GM12878 (cell line): ENCODE measurements around the gene GAP43. TPM values are rescaled to one million over a fixed set of nuclear protein-coding genes. Genes with fewer than 3 reads are reported as not detected.

ENCODE experiments used
- ATAC-seq: fragments of 200-7000 bp; cut with Tn5 transposase; 3 replicates; pipeline ENCODE4 v1.9.1; 2020; ENCODE audit warnings: mild to moderate bottlenecking, moderate library complexity
- BruUV-seq: library from RNA; stranded (reverse); fragments of 400-500 nt; replicated peaks from 2 replicates; lab custom pipeline; 2021; lab: Mats Ljungman, UMichigan
- CTCF ChIA-PET: fragments of 300-600 bp; sonication (Branson Sonifier 250); formaldehyde crosslinking; extraction: SDS; loops from one replicate; lab custom pipeline; 2021; ENCODE audit warnings: inconsistent platforms; lab: Yijun Ruan, JAX
- POLR2A ChIA-PET: fragments of 350-600 bp; formaldehyde crosslinking; extraction: SDS; loops from one replicate; lab custom pipeline; 2021; ENCODE audit warnings: inconsistent platforms; lab: Charles Lee
- RAD21 ChIA-PET: fragments of 300-600 bp; sonication (Branson Sonifier 250); formaldehyde crosslinking; loops from one replicate; lab custom pipeline; 2023; ENCODE audit warnings: antibody characterized with exemption; ENCODE audit not compliant: unreplicated experiment; lab: Charles Lee
- SMC1A ChIA-PET: fragments of 300-600 bp; sonication (Branson Sonifier 250); formaldehyde crosslinking; loops from one replicate; lab custom pipeline; 2023; ENCODE audit not compliant: unreplicated experiment, uncharacterized antibody; lab: Charles Lee
- DNase-seq: peaks from one replicate; pipeline ENCODE4 v3.0.0-alpha.2; 2011; ENCODE audit warnings: low read depth, low spot score
- FAIRE-seq: peaks from 3 replicates; lab custom pipeline; 2011; peaks lifted over from hg19 to GRCh38; lab: Jason Lieb, UNC
- H2AFZ ChIP-seq: 2 replicates; pipeline ENCODE4 v1.6.0; 2011; ENCODE audit warnings: low read depth, low read length, control low read depth; ENCODE audit not compliant: control insufficient read depth
- H3K27ac ChIP-seq: 2 replicates; pipeline ENCODE4 v1.5.1; 2011; ENCODE audit warnings: control low read depth; ENCODE audit not compliant: control insufficient read depth, insufficient read depth
- H3K27me3 ChIP-seq, 2 experiments: replicated peaks in 1 of 2; 2 replicates each; pipeline versions ENCODE4 v1.6.0 to v1.6.1; 2011; ENCODE audit warnings: low read length in 1 of 2; ENCODE audit not compliant: control insufficient read depth in 2 of 2, insufficient read depth in 2 of 2
- H3K36me3 ChIP-seq, 2 experiments: 2 replicates each; pipeline ENCODE4 v1.5.1; 2011; ENCODE audit warnings: low read length in 1 of 2; ENCODE audit not compliant: control insufficient read depth in 2 of 2, insufficient read depth in 2 of 2
- H3K4me1 ChIP-seq: 2 replicates; pipeline ENCODE4 v1.6.1; 2011; ENCODE audit warnings: mild to moderate bottlenecking, low read length, moderate library complexity, mixed read lengths; ENCODE audit not compliant: control insufficient read depth, insufficient read depth
- H3K4me2 ChIP-seq: 2 replicates; pipeline ENCODE4 v1.6.0; 2011; ENCODE audit warnings: control low read depth; ENCODE audit not compliant: control insufficient read depth, insufficient read depth
- H3K4me3 ChIP-seq: fragments of 200-600 bp; sonication (generic); 2 replicates; pipeline ENCODE4 v1.5.1; 2016
- H3K79me2 ChIP-seq: 2 replicates; pipeline ENCODE4 v1.6.0; 2011; ENCODE audit warnings: low read length; ENCODE audit not compliant: control insufficient read depth, insufficient read depth
- H3K9ac ChIP-seq: 2 replicates; pipeline ENCODE4 v1.8.0; 2011; ENCODE audit warnings: low read length, control low read depth, mixed read lengths; ENCODE audit not compliant: control insufficient read depth, insufficient read depth
- H3K9me3 ChIP-seq: replicated peaks from 3 replicates; pipeline ENCODE4 v1.5.1; 2011; ENCODE audit warnings: mild to moderate bottlenecking, low read length; ENCODE audit not compliant: control insufficient read depth, insufficient read depth
- H4K20me1 ChIP-seq: 2 replicates; pipeline ENCODE4 v1.6.0; 2011; ENCODE audit not compliant: control insufficient read depth, insufficient read depth
- BCL11A ChIP-seq: IDR thresholded peaks from 2 replicates; pipeline ENCODE4 v1.6.1; 2011; ENCODE audit warnings: low read depth, low read length
- CEBPZ ChIP-seq: fragments of 150-350 bp; IDR thresholded peaks from 2 replicates; pipeline ENCODE4 v1.6.1; 2016; ENCODE audit warnings: low read depth, low read length
- CHD2 ChIP-seq: IDR thresholded peaks from 2 replicates; pipeline ENCODE4 v1.6.1; 2011; ENCODE audit warnings: low read depth, low read length, improper control_type of control experiment, borderline replicate concordance
- HDAC2 ChIP-seq: fragments of 200-600 bp; sonication (generic); IDR thresholded peaks from 2 replicates; pipeline ENCODE4 v1.6.1; 2017
- NFIC ChIP-seq: IDR thresholded peaks from 2 replicates; pipeline ENCODE4 v1.6.1; 2012; ENCODE audit warnings: low read depth, mild to moderate bottlenecking, inconsistent platforms, low read length, moderate library complexity
- ZNF24 ChIP-seq: fragments of 450-650 bp; IDR thresholded peaks from 2 replicates; pipeline ENCODE4 v1.6.1; 2017; ENCODE audit warnings: antibody characterized with exemption, mild to moderate bottlenecking
- WGBS: methylation state at CpG from one replicate; pipeline ENCODE4 v1.1.6; 2016; ENCODE audit warnings: low lambda C conversion rate; ENCODE audit not compliant: insufficient replicate concordance, insufficient coverage; ENCODE audit errors: missing lambda C conversion rate; 5-methylcytosine and 5-hydroxymethylcytosine counted together
- in situ Hi-C: fragments of 300-500 bp; cut with MboI; formaldehyde crosslinking; loops from 9 replicates; pipeline ENCODE4 v1.14.3; 2018; ENCODE audit warnings: mixed read lengths
- intact Hi-C: fragments of 100-400 bp; cut with micrococcal nuclease; formaldehyde crosslinking; loops from one replicate; pipeline ENCODE4 v1.14.2; 2022; ENCODE audit not compliant: unreplicated experiment
- polyA plus RNA-seq, 11 experiments: library from polyadenylated mRNA; depleted of rRNA in 4 of 11; unstranded in 6 of 11; stranded (reverse) in 5 of 11; fragments of >200 nt; fragmentation: Nextera tagmentation in 4 of 11; fragmentation: Illumina TruSeq in 1 of 11; extraction: Ambion mirVana in 4 of 11; extraction: Trizol in 1 of 11; gene quantifications; 1 replicate in 1 of 11; 2 replicates in 10 of 11; pipeline versions ENCODE4 v1.2.1 to v1.2.3, GENCODE V29; 2011 to 2016; ENCODE audit warnings: inconsistent platforms in 2 of 11, missing spikeins in 2 of 11, low read depth in 1 of 11
- total RNA-seq, 4 experiments: library from RNA; depleted of rRNA in 3 of 4; stranded (reverse); fragments of >200 nt in 3 of 4; fragmentation: Illumina TruSeq in 1 of 4; extraction: Trizol in 1 of 4; gene quantifications; 2 replicates each; pipeline versions ENCODE4 v1.2.1 to v1.2.3, GENCODE V29; 2013 to 2021
- TF ChIP-seq, protein P1 (sequence below): IDR thresholded peaks from 2 replicates; pipeline ENCODE4 v1.6.1; 2012; ENCODE audit warnings: low read depth, low read length, improper control_type of control experiment
- TF ChIP-seq, protein P2 (sequence below): IDR thresholded peaks from 2 replicates; pipeline ENCODE4 v1.6.1; 2012; ENCODE audit warnings: improper control_type of control experiment, low read depth, low read length; ENCODE audit not compliant: insufficient replicate concordance

The GAP43 gene
- total and polyA plus RNA-seq, 10 of the 15 experiments (the other 5 are each of a cell fraction or from before 2014, with no cell fraction given), result 0.06 to 0.16 TPM; not detected in 8

DNA sequence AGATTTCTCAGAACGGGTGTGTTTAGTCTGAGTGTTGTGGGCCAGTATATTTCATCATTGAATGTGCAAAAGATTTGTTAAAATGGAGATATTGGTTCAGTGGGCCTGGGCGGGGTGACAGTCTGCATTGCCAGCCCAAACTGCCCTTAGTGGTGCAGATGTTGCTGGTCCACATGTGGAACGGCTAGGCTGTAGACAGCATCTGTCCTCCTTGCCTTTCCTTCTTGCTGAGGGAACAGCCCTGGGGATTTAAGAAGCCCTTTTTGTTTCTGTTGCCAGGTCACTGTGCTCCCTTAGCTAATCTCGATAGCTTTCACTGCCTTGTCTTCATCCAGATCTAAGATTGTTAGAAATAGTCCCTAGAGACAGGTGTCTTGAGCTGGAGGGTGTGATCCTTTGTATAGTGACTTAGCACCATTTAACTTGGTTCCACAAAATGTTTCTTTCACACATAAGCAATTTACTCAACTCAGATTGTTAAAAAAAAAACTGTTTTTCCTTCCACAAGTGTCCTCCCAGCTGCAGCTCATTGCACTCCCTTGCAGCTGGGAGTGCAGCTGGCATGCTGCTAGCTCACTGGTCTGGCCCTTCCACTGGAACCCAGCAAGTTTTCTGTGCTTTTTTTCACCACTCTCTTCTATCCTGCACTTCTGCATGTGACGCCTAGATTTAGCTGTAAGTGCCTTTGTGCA lies 37.5 kb downstream of the GAP43 start:
- in situ Hi-C loops (no loop called here), intact Hi-C loops (no loop called here)
- WGBS, result 72% methylated on average over 5 of the region's 5 CpGs
- DNase-seq (no peak), FAIRE-seq (no peak), ATAC-seq (no peak)
- CTCF ChIA-PET, result interaction anchor here (1.3 to 1.4 kb wide), 3 partner anchors 33 to 569 kb away, joined by 3 to 6 read pairs (median 3); no protein-coding TSS in a partner anchor
- RAD21 ChIA-PET, result interaction anchor here (1.7 kb wide), 1 partner anchor 123 kb away, joined by 6 read pairs; no protein-coding TSS in a partner anchor
- Histone ChIP-seq H3K9me3 (no peaks in the 10 kb centered on the region), H2AFZ (no peak overlapping the region), H3K4me2 (no peak overlapping the region), H3K9ac (no peak overlapping the region), H3K4me1 (peaks cover 15% of the 10 kb centered on the region), H3K4me3 (no peak overlapping the region), H3K27me3 (peaks cover 0 to 2% of the 10 kb centered on the region in 2 experiments; a peak in 2 of 4 replicates), H4K20me1 (no peaks in the 10 kb centered on the region), H3K36me3 (no peaks in the 10 kb centered on the region), H3K79me2 (no peaks in the 10 kb centered on the region), H3K27ac (no peak overlapping the region)
- POLR2A ChIA-PET, result no interaction called here
- no TSS peak for BruUV-seq
- SMC1A ChIA-PET, result interaction anchor here (1.2 to 2.0 kb wide), 4 partner anchors 9 to 26 kb away, joined by 3 to 10 read pairs (median 4); no protein-coding TSS in a partner anchor
- TF ChIP-seq NFIC (no peak), BCL11A (no peak), CHD2 (no peak), CEBPZ (no peak), HDAC2 (no peak), ZNF24 (no peak)
- TF ChIP-seq, protein P1, sequence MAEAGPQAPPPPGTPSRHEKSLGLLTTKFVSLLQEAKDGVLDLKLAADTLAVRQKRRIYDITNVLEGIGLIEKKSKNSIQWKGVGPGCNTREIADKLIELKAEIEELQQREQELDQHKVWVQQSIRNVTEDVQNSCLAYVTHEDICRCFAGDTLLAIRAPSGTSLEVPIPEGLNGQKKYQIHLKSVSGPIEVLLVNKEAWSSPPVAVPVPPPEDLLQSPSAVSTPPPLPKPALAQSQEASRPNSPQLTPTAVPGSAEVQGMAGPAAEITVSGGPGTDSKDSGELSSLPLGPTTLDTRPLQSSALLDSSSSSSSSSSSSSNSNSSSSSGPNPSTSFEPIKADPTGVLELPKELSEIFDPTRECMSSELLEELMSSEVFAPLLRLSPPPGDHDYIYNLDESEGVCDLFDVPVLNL, result no peak
- TF ChIP-seq, protein P2, sequence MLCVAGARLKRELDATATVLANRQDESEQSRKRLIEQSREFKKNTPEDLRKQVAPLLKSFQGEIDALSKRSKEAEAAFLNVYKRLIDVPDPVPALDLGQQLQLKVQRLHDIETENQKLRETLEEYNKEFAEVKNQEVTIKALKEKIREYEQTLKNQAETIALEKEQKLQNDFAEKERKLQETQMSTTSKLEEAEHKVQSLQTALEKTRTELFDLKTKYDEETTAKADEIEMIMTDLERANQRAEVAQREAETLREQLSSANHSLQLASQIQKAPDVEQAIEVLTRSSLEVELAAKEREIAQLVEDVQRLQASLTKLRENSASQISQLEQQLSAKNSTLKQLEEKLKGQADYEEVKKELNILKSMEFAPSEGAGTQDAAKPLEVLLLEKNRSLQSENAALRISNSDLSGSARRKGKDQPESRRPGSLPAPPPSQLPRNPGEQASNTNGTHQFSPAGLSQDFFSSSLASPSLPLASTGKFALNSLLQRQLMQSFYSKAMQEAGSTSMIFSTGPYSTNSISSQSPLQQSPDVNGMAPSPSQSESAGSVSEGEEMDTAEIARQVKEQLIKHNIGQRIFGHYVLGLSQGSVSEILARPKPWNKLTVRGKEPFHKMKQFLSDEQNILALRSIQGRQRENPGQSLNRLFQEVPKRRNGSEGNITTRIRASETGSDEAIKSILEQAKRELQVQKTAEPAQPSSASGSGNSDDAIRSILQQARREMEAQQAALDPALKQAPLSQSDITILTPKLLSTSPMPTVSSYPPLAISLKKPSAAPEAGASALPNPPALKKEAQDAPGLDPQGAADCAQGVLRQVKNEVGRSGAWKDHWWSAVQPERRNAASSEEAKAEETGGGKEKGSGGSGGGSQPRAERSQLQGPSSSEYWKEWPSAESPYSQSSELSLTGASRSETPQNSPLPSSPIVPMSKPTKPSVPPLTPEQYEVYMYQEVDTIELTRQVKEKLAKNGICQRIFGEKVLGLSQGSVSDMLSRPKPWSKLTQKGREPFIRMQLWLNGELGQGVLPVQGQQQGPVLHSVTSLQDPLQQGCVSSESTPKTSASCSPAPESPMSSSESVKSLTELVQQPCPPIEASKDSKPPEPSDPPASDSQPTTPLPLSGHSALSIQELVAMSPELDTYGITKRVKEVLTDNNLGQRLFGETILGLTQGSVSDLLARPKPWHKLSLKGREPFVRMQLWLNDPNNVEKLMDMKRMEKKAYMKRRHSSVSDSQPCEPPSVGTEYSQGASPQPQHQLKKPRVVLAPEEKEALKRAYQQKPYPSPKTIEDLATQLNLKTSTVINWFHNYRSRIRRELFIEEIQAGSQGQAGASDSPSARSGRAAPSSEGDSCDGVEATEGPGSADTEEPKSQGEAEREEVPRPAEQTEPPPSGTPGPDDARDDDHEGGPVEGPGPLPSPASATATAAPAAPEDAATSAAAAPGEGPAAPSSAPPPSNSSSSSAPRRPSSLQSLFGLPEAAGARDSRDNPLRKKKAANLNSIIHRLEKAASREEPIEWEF, result no peak
